ENCODE measurements around the gene EXOSC2.

The EXOSC2 gene

DNA sequence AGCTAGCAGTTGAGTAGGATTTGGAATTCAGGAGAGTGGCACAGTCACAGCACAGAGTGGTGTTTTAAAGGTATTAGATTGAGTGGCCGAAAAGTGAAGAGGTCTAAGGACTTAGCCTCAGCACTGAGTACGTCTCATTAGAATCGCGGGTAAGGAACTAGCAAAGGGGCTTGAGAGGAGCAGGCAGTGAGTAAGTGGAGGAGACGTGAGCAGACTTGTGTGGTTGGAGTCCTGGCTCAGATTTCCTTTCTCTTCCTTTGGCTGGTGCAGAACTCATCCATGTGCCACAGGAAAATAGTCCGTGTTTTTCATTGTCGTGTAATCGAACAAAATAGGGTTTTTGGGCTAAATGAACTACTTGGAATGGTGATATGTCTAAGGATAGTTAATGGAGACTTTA lies 3.4 kb downstream of the EXOSC2 start:
- no peak for DNase-seq (ENCODE audit: low read depth)

DNA sequence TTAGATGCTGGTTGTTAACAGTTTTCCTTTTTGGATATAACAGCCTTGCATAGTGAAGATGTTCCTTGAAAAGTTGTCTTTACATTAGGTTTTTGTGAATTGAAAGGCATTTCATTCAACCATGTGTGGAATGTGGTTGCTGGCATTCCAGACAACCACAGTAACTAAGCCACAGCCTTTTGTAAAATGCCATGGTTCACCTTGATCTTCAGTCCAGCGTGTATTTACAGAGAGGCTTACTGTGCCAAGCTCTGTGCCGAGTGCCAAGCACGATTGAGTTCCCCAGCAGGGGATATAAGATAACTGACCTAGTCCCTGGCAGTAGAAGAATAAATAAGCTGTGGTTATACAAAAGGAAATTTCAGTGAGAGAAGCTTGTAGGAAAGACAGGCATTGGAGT lies 4.9 kb downstream of the EXOSC2 start:
- DNase-seq (ENCODE audit: low read depth), result no peak

- DNase-seq (ENCODE audit: low read depth), result no peak
Observed at GRCh38 chr9:130699047-130699446, 5.5 kb downstream of the EXOSC2 start.

DNA sequence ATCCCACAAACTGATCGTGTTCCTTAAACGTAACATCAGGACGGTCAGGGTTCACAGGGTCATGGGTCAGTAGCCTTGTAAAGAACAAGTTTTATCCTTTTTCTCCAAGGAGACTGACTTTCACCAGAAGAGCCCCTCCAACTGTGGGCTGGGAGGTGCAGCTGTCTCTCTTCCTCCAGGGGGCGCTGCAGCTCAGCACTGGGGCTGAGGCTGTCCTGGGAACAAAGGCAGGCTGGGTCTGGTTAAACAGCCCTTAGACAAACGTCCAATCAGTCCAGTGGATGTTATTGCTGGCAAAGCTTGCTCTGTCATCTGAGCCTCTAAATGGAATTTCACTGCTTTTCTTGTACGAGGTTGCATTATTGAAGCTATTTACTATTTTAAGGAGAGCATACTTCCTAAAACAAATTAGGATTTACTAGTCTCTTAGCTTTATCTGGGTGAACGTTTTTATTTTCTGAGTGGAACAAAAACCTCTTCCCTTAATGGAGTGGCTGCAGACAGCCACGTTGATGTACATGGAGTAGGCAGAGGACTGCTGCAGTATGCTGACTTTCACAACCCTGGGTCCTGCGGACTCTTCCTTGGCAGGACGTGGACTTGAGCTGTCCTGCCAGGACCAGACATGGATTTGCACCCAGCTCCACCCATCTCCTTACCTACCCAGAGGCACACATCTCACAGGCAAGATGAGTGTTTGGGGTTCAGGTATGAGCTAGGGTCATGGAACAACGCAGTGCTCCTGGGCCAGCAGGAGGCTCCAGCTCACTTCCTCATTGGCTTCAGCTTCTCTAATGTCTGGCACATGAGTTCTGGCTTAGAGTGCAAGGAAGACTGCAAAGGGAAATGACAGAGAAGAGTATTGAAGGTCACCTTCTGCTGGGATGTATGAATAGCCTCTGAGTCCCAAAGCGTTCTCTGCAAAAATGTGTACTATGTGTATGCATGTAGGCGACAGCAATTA lies 7.8 kb downstream of the EXOSC2 start:
- DNase-seq (ENCODE audit: low read depth), result peak; percentile 92

GRCh38 chr9:130703501-130703900 lies 9.9 kb downstream of the EXOSC2 start:
- no peak for DNase-seq (ENCODE audit: low read depth)

GRCh38 chr9:130707225-130707976 lies 13.8 kb downstream of the EXOSC2 start:
- DNase-seq (ENCODE audit: low read depth), result peak; percentile 52

DNA sequence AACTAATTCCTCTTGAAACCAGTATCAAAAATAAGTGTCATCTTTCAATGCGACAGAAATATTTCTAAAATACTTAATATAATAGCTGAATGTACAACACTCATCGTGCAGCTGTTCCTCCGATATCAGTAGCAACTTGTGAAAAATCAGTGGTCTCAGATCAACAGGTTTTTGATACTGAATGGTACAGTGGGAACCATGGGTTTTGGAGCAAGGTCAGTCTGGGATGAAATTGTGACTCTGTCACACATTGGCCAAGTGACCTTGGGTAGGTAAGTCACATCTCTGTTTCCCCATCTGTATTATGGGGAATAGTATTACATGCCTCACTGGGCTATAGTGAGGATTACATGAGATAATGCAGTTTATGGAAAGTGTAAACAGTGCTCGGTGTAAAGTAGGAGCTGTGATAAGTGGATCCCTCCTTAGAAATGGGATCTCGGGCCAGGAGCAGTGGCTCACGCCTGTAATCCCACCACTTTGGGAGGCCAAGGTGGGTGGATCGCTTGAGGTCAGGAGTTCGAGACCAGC lies 17.3 kb downstream of the EXOSC2 start:
- DNase-seq (ENCODE audit: low read depth), result no peak

GRCh38 chr9:130711469-130711868 lies 17.9 kb downstream of the EXOSC2 start:
- DNase-seq (ENCODE audit: low read depth), result no peak

DNA sequence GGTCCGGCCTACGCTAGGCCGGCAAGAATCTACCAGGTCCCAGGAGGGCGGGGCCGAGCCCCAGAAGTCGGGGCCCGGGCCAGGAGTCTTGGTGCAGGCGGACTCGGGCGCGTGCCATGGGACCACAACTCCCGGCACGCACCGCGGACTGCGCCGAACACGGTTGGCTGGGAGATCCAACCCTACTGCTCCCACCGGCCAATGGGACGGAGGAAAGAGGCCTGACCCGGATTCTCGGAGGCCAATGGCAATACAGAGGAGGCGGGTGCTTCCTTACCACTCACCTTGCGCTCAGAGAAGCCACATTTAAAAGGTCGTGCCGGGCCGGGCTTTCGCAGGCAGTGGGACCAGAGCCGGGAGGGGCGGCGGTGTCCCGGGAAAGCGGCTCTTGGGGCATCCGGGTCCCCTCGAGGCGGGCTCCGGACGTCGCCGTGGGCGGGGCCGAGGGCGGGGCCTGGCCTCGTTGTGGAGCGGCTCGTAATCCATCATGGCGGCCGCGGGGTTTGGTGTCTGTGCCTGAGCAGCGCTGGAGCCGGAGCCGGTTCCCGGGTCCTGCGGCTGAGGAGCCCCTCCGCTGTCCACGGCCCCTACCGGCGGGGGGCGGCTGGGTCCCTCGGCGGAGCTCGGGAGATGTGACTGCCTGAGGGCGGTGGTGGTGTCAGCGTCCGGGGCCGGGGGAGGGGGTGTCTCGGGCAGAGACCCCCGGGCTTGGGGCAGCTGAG lies 19.1 kb downstream of the EXOSC2 start:
- DNase-seq (ENCODE audit: low read depth), result peak; percentile 99

DNA sequence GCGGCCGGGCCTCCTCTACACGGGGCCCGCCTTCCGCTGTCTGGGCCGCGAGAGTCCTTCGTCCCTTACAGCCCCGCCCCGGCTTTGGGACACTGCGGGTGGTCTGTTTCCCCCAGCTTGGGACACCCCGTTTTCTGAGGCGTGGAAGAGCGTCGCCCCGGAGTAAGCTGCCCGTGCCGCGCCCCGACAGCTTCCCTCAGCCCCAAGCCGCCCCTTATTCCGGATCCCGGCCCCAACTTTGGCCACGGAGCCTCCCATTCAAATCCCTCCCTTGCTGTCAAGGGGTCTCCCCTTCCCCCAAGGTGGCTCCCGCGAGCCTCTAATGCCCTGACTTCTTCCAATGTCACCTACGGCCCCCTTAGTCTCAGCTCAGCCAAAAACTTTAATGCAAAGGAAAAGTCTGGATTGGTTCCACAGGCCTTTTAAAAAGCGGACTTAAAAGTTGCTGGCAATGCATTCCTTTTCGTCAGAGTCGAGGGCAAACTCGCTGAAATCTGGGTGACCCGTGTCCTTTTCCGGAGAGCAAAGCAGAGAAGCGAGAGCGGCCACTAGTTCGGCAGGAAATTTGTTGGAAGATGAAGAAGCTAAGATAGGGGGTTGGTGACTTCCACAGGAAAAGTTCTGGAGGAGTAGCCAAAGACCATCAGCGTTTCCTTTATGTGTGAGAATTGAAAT lies 19.8 kb downstream of the EXOSC2 start:
- DNase-seq (ENCODE audit: low read depth), result peak; percentile 59

DNA sequence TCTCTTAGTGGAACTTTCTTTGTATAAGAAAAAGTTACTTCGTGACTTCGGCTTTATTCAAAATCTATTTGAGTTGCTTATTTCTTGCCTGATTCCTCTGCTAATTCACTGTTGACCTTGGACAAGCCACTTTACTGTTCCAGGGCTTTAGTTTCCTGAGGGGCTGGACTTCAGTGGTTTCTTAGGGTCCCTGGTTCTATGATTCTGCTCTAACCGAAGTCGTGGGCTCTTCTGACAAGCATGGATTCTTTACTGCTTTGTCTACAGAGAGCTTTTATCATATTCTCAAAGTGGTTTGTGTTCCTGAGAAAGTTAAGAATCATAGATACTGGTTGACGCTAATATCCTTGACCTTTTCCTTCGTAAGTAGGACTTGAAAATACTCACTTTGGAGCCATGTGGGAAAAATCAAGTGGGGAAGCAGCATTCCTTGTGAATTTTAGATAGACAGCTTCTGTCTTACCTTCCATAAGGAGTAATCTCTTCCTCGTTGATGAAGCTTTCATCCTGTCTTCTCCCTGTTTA lies 21.1 kb downstream of the EXOSC2 start:
- DNase-seq (ENCODE audit: low read depth), result no peak

- no peak for DNase-seq (ENCODE audit: low read depth)
Observed at GRCh38 chr9:130715270-130715669, 21.7 kb downstream of the EXOSC2 start.

- no peak for DNase-seq (ENCODE audit: low read depth)
Observed at GRCh38 chr9:130718562-130718961, 25.0 kb downstream of the EXOSC2 start.

DNA sequence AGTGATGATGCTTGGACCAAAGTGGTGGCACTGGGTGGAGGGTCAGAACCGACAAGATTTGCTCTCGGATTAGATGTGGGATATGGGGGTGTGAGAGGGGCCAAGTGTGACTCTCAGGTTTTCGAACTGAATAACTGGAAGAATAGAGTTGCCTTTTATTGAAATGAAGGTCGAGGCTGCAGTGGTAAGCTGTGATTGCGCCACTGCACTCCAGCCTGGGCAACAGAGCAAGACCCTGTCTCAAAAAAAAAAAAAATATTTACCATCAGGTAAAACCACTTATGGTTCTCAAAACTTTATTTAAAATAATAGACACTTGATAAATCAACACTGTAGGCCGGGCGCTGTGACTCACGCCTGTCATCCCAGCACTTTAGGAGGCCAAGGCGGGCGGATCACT lies 27.2 kb downstream of the EXOSC2 start:
- DNase-seq (ENCODE audit: low read depth), result no peak

- peak; percentile 65 for DNase-seq (ENCODE audit: low read depth)
Observed at GRCh38 chr9:130728721-130729120, 35.1 kb downstream of the EXOSC2 start.

DNA sequence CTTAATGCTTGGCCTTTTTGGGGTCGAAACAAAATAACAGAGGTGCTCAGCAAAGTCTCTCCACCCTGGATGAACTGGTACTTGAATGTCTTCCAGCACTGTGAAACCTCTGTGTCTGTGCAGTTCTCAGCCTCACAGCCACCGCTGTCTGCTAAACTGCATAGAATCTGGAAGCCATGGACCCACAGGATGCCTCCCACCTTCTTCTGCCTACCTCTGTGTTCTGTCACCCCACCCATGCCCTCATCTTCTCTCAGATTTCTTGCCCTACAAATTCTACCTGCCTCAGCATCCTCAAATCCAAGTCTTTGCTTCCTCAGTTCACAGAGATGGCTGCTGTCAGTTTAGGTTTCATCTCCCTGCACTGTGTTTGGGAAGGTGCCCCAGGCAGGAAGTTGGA lies 35.6 kb downstream of the EXOSC2 start:
- no peak for DNase-seq (ENCODE audit: low read depth)

DNA sequence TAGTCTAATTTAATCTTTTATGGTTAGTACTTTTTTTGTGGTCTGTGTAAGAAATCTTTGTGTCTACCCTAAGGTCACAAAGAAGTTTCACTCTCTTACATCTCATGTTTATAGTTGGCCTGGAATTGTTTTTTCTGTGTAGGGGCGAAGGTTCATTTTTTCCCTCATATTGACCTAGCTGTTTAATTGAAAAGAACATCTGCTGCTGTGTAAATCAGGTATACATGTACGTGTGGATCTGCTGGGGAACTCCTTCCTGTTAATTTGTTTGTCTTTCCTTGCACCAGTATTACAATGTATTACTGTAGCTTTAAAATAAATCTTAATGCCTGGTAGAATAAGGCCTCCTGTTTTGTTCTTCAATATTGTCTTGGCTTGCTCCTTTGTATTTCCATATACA lies 37.8 kb downstream of the EXOSC2 start:
- no peak for DNase-seq (ENCODE audit: low read depth)

DNA sequence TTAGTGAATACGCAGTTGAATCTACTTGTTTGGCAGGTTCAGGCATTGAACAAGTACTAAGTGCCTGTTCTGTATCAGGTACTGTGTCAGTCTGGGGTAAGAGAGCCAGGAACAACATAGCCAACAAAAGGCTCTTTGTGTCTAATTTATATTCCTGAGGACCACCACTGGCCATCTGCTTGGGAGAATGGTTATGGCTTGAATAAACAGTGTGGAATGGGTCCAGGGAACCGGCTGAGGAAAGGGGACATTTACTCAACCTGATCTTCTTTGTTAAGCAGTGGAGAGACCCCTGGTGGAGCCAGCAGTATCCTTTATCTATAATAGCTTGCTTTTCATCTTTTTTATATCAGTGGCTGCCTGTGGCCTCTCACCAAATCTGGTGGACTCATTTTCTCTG lies 38.6 kb downstream of the EXOSC2 start:
- DNase-seq (ENCODE audit: low read depth), result no peak

GRCh38 chr9:130732793-130733221 lies 39.2 kb downstream of the EXOSC2 start:
- DNase-seq (ENCODE audit: low read depth), result no peak

DNA sequence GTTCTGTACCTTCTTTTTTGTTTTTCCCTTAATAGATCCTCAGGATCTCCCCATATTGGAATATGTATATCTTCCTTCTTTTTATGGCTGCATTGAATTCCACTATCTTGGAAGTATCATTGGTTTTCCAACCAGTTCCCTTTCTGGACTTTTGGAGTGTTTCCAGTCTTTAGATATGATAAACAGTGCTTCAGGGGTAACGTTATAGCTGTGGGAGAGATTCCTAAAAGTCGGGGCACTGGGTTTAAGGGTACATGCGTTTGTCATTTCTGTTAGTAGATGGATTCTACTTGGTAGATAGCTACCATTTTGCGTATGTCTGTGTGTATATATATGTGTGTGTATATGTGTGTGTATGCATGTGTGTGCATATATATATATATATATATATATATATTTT lies 42.0 kb downstream of the EXOSC2 start:
- DNase-seq (ENCODE audit: low read depth), result no peak

GRCh38 chr9:130736834-130737233 lies 43.3 kb downstream of the EXOSC2 start:
- no peak for DNase-seq (ENCODE audit: low read depth)
